Epithelial cell of esophagus (primary cell): ENCODE measurements around the gene MYO18A.

Experiments
- DNase-seq: peaks from one replicate; pipeline ENCODE4 v3.0.0; 2010; ENCODE audit warnings: low read depth
- H3K4me3 ChIP-seq: 2 replicates; pipeline ENCODE4 v1.5.1; 2011; ENCODE audit warnings: mild to moderate bottlenecking, low read length, control low read depth
- CTCF ChIP-seq: IDR thresholded peaks from 2 replicates; pipeline ENCODE4 v1.5.1; 2011; ENCODE audit warnings: low read depth, mild to moderate bottlenecking, low read length, control low read depth, inconsistent platforms; ENCODE audit not compliant: insufficient read depth; ENCODE audit errors: missing control alignments

The MYO18A gene

GRCh38 chr17:29115961-29116803 lies 64.0 kb downstream of the MYO18A start:
- TF ChIP-seq CTCF, result peak; percentile 54
- no peak overlapping the region for H3K4me3 ChIP-seq
- DNase-seq, result peak; percentile 49

- no peak overlapping the region for H3K4me3 ChIP-seq
- no peak for TF ChIP-seq CTCF
- DNase-seq, result no peak
Measured at GRCh38 chr17:29115435-29115834, 64.8 kb downstream of the MYO18A start.

- no peak for TF ChIP-seq CTCF
- DNase-seq, result no peak
- no peak overlapping the region for H3K4me3 ChIP-seq
Measured at GRCh38 chr17:29114141-29114540, 66.1 kb downstream of the MYO18A start.

- no peak overlapping the region for H3K4me3 ChIP-seq
- TF ChIP-seq CTCF, result no peak
- DNase-seq, result no peak
Measured at GRCh38 chr17:29113334-29113733, 66.9 kb downstream of the MYO18A start.

GRCh38 chr17:29112771-29113295 lies 67.4 kb downstream of the MYO18A start:
- H3K4me3 ChIP-seq, result no peak overlapping the region
- no peak for DNase-seq
- TF ChIP-seq CTCF, result no peak

GRCh38 chr17:29111816-29112499 lies 68.2 kb downstream of the MYO18A start:
- peak; percentile 96 for TF ChIP-seq CTCF
- DNase-seq, result peak; percentile 77
- H3K4me3 ChIP-seq, result no peak overlapping the region
